ENCODE measurements around the gene CCDC7.
"Not testable (repeated sequence)": the region's sequence is repeated elsewhere in the genome, so short reads cannot be mapped to it uniquely, and the experiment has no call there.

The CCDC7 gene

DNA sequence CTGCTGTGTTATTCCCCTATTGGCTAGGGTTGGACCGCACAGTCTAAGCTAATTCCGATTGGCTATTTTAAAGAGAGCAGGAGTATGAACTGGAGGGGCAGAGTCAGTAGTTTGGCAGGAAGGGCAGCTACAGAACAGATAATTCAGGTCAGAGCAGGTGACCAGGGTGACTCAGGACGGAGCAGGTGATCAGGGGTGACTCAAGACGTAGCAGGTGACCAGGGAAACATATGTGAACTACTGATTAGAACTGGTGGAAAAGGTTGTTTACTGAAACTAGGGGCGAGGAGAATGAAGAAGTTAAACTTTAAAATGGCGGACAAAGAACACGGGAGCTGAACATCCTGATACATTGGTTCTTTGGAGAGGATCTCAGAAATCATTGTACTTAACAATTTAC is 102.3 kb downstream of the CCDC7 start:
- DNase-seq (ENCODE audit: low read depth in 2 of 2, low spot score in 1 of 2) = no peak

DNA sequence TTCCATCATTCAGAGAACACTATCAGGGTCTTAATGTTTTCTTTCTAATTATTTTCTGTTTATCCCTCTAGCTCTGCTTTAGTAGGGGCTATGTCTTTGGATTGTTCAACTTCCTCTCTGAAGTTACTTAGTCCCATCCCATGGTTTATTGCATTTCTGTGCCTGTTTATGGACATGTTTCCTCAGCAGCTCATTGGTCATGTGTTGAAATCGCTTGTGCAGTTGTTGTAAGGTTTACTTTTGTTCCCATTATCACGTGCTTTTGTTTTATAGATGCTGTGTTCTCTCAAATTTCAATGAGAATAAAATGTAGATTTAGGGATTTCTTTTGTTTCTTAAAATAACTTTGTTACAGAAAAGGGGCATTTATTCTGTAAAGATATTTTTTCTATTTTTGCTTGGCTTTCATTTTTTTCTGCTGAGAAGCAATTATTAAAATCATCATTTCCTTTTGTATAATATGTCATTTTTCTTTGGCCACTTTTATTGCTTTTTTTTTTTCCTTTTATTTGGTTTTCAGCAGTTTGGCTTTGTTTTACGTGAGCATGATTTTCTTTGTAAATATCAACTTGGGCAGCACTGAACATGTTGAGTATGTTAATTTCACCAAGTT is 110.9 kb downstream of the CCDC7 start:
- DNase-seq (ENCODE audit: low read depth in 2 of 2, low spot score in 1 of 2) = no peak

DNA sequence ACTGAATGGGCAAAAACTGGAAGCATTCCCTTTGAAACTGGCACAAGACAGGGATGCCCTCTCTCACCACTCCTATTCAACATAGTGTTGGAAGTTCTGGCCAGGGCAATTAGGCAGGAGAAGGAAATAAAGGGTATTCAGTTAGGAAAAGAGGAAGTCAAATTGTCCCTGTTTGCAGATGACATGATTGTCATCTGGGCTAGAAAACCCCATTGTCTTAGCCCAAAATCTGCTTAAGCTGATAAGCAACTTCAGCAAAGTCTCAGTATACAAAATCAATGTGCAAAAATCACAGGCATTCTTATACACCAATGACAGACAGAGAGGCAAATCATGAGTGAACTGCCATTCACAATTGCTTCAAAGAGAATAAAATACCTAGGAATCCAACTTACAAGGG is 116.8 kb downstream of the CCDC7 start:
- DNase-seq (ENCODE audit: low read depth in 2 of 2, low spot score in 1 of 2) = not testable (repeated sequence)

DNA sequence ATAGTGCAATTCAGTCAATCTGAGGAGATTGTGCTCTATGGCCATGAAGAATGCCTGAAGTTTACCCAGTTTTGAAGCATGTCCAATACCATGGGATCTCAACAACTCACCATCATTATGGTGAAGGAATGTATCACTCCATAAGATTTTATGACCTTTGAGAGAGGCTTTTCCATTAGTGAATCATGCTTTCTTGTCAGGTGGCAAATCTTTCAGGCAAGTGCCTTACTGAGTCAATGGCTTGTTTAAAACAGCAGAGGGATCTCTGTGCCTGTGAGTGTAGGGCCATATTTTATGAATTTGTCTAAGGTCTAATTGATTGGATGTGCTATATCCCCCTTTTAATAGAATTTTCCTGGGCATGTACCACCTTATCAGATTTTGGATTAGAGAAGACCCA is 131.5 kb downstream of the CCDC7 start:
- DNase-seq (ENCODE audit: low read depth in 2 of 2, low spot score in 1 of 2) = no peak

DNA sequence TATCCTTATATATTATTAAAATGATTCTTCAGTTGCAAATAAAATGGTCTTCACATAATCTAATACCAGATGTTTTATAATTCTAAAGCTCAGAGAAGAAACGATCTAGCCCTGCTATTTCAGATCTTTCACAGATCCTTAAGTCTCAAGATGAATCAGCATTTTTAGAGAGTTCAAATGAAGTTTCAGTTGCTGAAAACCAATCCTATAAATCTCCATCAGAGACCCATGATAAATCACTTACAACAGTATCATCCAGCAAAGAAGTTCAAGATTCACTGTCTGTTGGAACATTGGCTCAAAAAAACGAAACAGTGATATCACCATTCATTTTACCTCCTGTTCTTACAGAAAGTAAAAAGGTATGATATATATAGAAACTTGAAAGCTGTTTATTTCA is 137.0 kb downstream of the CCDC7 start:
- no peak for DNase-seq (ENCODE audit: low read depth in 2 of 2, low spot score in 1 of 2)

DNA sequence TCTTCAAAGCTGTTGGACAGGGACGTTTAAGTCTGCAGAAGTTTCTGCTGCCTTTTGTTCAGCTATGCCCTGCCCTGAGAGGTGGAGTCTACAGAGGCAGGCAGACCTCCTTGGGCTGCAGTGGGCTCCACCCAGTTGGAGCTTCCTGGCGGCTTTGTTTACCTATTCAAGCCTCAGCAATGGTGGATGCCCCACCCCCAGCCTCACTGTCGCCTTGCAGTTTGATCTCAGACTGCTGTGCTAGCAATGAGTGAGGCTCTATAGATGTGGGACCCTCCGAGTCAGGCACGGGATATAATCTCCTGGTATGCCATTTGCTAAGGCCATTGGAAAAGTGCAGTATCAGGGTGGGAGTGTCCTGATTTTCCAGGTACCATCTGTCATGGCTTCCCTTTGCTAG is 152.1 kb downstream of the CCDC7 start:
- DNase-seq (ENCODE audit: low read depth in 2 of 2, low spot score in 1 of 2) = not testable (repeated sequence)

DNA sequence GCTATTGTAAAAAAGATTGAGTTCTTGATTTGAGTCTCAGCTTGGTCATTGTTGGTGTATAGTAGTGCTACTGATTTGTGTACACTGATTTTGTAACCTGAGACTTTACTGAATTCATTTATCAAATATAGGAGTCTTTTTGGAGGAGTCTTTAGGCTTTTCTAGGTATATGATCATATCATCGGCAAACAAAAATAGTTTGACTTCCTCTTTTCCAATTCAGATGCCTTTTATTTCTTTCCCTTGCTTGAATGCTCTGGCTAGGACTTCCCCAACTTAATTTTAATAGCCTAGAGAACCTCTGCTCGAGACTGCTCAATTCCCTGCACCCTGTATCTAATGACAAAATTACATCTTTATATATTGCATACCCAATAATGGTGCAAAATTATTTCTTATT is 154.4 kb downstream of the CCDC7 start:
- no peak for DNase-seq (ENCODE audit: low read depth in 2 of 2, low spot score in 1 of 2)

DNA sequence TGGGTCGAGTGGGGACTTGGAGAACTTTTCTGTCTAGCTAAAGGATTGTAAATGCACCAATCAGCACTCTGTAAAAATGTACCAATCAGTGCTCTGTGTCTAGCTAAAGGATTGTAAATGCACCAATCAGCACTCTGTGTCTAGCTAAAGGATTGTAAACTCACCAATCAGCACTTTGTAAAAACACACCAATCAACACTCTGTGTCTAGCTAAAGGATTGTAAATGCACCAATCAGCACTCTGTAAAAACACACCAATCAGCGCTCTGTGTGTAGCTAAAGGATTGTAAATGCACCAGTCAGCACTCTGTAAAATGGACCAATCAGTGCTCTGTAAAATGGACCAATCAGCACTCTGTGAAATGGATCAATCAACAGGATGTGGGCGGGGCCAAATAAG is 155.6 kb downstream of the CCDC7 start:
- not testable (repeated sequence) for DNase-seq (ENCODE audit: low read depth in 2 of 2, low spot score in 1 of 2)

DNA sequence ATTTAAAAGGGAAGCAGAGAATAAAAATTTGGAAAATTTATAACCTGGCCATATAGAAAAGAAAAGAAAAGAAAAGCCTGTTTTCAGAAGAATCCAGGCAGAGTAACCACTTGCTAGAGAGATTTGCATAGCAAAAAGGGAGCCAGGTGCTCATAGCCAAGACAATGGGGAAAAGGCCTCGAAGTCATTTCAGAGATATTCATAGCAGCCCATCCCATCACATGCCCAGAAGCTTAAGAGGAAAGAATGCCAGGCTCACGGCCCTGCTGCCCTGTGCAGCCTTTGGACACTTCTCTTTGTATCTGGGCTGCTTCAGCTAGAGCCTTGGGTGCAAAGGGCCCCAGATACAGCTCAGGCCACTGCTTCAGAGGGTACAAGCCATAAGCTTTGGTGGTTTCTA is 159.8 kb downstream of the CCDC7 start:
- no peak for DNase-seq (ENCODE audit: low read depth in 2 of 2, low spot score in 1 of 2)

DNA sequence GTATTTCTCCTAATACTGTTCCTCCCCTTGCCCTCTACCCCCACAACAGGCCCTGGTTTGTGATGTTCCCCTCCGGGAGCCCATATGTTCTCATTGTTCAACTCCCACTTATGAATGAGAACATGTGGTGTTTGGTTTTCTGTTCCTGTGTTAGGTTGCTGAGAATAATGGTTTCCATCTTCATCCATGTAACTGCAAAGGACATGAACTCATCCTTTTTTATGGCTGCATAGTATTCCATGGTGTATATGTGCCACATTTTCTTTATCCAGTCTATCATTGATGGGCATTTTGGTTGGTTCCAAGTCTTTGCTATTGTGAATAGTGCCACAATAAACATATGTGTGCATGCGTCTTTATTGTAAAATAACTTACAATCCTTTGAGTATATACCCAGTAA is 164.6 kb downstream of the CCDC7 start:
- DNase-seq (ENCODE audit: low read depth in 2 of 2, low spot score in 1 of 2) = not testable (repeated sequence)

DNA sequence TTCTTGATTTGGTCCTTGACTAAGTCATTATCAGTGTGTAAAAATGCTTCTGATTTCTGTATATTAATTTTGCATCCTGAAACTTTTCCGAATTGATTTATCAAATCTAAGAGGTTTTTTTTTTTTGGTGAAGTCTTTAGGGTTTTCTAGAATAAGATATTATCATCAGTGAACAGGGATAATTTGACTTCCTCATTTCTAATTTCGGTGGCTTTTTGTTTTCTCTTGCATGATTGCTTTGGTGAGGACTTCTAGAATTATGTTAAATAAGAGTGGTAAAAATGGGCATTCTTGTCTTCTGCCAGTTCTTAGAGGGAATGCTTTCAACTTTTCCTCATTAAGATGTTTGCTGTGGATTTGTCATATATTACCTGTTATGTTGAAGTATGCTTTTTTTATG is 170.5 kb downstream of the CCDC7 start:
- DNase-seq (ENCODE audit: low read depth in 2 of 2, low spot score in 1 of 2) = no peak

DNA sequence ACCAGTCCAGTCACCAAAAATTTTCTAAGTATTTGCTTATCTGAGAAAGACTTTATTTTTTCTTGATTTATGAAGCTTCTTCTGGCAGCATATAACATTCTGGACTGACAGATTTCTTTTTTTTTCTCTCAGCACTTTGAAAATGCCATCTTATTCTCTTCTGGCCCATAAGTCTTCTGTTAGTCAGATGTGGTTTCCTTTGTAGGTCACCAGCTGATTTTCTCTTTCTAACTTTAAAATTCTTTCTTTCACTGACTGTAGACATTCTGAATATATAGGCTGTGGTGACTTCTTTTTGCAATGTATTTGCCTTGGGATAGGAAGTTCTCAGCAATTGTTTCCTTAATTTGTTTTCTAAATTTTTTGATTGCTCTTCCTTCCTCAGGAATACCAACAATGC is 172.5 kb downstream of the CCDC7 start:
- no peak for DNase-seq (ENCODE audit: low read depth in 2 of 2, low spot score in 1 of 2)

DNA sequence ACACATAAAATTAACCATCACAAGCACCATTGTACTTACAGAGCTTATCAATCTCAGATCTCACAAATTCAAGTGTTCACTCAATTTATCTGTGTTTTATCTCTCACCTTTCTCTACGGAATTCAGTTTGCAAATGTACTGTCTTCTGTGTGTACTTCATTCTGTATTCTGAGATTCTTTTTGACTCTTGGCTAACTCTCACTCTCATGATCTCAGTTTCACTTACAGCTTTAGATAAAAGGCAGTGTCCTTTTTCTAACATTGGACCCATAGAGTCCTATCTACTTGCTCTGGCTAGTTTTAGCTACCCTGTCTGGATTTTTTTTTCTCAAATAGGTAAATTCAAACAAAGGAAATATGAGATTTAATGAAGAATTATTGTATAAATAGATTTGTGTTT is 176.0 kb downstream of the CCDC7 start:
- DNase-seq (ENCODE audit: low read depth in 2 of 2, low spot score in 1 of 2) = no peak

DNA sequence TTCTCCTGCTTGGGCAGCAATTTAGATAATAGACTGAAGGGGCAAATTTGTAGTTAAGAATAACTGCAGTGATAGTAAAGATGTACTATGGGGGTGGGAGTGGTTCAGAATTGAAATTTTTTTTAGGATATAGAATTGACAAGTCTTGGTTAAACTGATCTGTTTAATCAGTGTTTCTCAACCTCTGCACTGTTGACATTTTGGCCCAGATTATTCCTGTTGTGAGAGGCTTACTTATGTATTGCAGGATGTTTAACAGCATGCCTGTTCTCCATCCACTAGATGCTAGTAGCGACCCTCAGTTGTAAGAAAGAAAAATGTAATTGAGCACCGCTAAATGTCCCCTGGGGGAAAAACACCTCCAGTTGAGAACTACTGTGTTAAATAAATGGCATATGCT is 176.5 kb downstream of the CCDC7 start:
- DNase-seq (ENCODE audit: low read depth in 2 of 2, low spot score in 1 of 2) = no peak

DNA sequence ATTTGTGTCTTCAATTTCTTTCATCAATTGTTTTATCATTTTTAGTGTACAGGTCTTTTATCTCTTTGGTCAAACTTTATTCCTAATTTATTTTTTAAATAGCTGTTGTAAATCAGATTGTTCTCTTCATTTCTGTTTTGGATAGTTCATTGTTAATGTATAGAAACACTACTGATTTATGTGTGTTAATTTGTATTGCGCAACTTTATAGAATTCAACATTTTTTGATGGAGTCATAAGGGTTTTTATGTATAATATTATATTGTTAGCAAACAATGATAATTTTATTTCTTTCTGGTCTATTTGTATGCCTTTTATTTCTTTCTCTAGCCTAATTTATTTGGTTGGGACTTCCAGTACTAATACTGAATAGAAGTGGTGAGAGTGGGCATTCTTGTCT is 181.2 kb downstream of the CCDC7 start:
- DNase-seq (ENCODE audit: low read depth in 2 of 2, low spot score in 1 of 2) = no peak

DNA sequence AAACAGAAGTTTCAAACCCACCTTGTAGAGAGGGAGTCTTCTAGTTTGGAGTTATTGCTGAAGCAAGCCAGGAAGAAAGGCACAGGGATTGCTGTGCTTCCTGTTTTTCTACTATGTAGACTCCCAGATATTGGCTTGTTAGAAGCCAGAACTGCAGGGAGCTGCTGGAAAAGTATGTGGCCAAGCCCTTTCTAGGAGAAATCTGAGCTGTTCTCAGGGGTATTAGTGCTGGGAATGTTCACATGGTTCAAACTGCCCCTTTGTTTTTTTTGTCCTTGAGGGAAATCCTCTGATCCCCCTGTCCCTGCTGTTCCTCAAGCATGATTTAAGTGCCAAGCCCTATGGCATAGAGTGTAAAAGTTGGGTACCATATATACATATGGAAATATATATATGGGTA is 184.0 kb downstream of the CCDC7 start:
- DNase-seq (ENCODE audit: low read depth in 2 of 2, low spot score in 1 of 2) = no peak

DNA sequence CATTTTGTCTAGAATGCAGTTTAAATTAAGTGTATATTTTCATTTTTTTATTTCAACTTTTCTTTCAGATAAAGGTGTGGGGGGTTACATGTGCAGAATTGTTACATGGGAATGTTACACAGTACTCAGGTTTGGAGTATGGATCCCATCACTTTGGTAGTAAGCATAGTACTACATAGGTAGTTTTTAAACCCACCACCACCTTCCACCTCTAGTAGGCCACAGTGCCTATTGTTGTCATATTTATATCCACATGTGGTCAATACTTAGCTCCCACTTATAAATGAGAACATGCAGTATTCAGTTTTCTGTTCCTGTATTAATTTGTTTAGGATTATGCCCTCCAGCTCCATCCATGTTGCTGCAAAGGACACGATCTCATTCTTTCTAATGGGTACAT is 200.6 kb downstream of the CCDC7 start:
- no peak for DNase-seq (ENCODE audit: low read depth in 2 of 2, low spot score in 1 of 2)

DNA sequence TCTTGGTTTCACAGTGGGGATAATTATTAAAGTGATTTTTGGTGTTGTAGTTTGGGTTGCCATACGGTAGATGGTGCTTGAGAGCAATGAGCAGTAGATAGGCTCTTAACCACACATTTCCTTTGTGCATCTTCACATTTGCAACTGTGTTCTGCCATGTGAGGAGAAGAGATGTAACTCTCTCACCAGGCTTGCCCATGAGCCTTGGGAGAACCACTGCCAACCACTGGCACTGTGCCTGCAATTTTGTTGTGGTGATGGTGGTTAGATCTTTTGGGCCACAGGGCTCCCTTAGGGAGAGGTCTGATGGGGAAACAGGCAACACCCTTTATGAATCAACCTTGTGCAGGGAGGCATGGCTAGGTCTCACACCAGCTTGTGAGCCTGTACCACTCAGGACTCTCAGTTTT is 204.3 kb downstream of the CCDC7 start:
- no peak for DNase-seq (ENCODE audit: low read depth in 2 of 2, low spot score in 1 of 2)

DNA sequence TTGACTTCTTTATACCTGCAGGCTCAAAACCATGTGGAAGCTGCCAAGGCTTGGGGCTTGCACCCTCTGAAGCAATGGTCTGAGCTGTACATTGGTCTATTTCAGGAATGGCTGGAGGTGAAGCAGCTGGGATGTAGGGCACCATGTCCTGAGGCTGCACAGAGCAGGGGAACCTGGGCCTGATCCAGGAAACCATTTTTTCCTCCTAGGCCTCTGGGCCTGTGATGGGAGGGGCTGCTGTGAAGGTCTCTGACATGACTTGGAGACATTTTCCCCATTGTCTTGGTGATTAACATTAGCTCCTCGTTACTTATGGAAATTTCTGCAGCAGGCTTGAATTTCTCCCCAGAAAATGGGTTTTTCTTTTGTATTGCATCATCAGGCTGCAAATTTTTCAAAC is 211.5 kb downstream of the CCDC7 start:
- not testable (repeated sequence) for DNase-seq (ENCODE audit: low read depth in 2 of 2, low spot score in 1 of 2)

DNA sequence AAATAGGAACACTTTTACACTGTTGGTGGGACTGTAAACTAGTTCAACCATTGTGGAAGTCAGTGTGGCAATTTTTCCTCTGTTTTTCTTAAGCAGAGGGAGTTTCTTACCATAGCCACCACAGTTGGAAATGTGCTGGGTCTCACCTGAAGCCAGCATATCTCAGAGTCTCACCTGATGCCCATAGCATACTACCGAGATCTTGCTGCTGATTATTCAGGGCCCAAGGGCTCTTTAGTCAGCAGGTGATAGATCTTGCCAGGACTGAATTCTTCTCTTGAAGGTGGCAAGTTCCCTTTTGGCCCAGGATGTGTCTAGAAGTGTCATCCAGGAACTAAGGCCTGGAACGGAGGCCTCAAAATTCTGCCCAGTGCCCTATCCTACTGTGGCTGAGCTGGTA is 215.4 kb downstream of the CCDC7 start:
- DNase-seq (ENCODE audit: low read depth in 2 of 2, low spot score in 1 of 2) = no peak

DNA sequence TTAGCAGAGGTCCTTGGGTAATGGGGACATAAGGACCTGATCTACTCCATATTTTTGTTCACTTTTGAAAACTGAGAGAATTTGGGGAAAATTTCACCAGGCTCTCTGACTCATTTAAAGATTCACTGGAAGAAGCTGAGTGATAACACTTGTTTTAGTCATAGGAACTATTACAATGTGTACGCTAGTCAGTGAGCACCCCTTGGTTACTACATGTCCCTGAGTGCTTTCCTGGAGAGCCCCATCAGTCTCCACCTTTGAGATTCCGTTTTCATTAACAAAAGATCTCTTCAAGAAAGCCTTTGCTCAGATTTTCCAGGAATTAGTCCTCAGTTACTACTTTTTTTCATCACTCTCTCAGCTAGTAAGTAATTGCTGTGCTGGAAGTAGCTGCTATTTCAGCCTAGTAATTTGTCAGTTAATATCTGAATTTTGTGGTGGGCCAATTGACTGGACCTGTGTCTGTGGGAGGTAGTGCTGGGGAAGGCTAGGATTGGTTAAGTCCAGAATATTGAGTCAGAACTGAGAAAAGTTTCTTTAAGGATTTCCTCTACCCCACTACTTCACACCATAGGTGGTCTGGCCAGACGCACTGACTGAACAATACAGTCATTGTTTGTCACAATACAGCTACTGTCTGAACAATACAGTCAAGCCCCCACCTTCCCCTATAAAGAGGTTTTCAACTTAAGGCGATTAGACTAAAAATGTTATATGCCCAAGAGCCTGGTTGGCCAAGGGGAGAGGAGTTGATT is 235.0 kb downstream of the CCDC7 start:
- DNase-seq (ENCODE audit: low read depth in 2 of 2, low spot score in 1 of 2) = no peak

DNA sequence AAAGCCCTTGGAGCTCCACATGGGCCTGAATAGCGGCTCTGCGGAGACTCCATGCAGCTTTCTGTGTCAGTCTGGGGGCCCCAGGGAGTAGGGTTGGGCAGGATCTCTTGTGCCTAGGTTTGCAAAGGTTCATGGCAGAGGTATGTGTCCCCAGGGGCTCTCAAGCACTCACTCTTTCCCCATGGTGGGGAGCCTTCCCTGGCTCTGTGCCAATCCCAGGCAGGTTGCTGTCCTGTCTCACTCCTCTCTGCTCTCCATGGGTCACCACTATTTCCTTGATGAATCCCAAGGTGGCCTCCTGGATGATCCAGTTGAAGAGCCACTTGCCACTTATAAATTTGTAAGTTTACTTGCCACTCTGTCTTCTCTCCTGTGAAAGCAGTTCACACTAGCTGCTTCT is 238.4 kb downstream of the CCDC7 start:
- DNase-seq (ENCODE audit: low read depth in 2 of 2, low spot score in 1 of 2) = no peak

DNA sequence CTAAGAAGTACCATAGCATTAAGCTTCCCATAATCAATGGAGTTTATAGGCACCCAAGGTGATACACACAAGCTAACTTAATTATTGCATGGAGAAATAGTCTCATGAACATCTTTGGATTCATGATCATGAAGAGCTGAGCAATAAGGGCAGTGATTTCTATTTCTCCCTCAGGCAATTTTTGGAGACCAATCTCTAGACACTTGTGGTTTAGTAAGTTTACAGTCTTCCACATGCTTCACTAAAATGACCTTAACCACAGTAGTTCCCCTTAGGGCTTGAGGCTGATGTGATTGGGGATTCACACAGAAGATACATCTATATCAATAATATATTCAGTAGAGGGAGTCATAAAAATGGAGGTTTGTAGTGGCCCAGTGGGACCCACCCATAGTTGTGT is 241.2 kb downstream of the CCDC7 start:
- no peak for DNase-seq (ENCODE audit: low read depth in 2 of 2, low spot score in 1 of 2)

Data from stimulated activated CD8-positive, alpha-beta memory T cell treated with anti-CD3 and anti-CD28 coated beads, Interleukin-4, amount 100 ng/mL, for 4 hours (primary cell).